Lung (tissue), 12 donors: ENCODE measurements around the gene ENOPH1. TPM values are rescaled to one million over a fixed set of nuclear protein-coding genes. Genes with fewer than 3 reads are reported as not detected.
"Not testable (repeated sequence)": the region's sequence is repeated elsewhere in the genome, so short reads cannot be mapped to it uniquely, and the experiment has no call there.

Experiments
- ATAC-seq: fragments of 200-7000 bp; cut with Tn5 transposase; one replicate; pipeline ENCODE4 v1.9.1; 2020; ENCODE audit warnings: moderate number of reproducible peaks; ENCODE audit not compliant: insufficient read depth, low FRiP score
- DNase-seq, 3 donors: peaks; one replicate each; pipeline ENCODE4 v3.0.0-alpha.2; 2013 to 2017
- H3K27ac ChIP-seq, 2 donors: one replicate each; pipeline ENCODE4 v1.5.1; 2013; ENCODE audit warnings: mild to moderate bottlenecking in 2 of 2, moderate library complexity in 2 of 2, control low read depth in 1 of 2, inconsistent platforms in 1 of 2, low read depth in 1 of 2, low read length in 1 of 2
- H3K27me3 ChIP-seq, 3 donors: one replicate each; pipeline ENCODE4 v1.5.1; 2013; ENCODE audit warnings: low read length in 2 of 3; ENCODE audit not compliant: control insufficient read depth in 3 of 3, insufficient read depth in 3 of 3
- H3K36me3 ChIP-seq, 4 donors: one replicate each; pipeline ENCODE4 v1.5.1; 2013; ENCODE audit warnings: low read length in 4 of 4, mild to moderate bottlenecking in 1 of 4, moderate library complexity in 1 of 4; ENCODE audit not compliant: control insufficient read depth in 4 of 4, insufficient read depth in 4 of 4
- H3K4me1 ChIP-seq, 5 donors: one replicate each; pipeline ENCODE4 v1.5.1; 2013; ENCODE audit warnings: low read length in 5 of 5, mild to moderate bottlenecking in 2 of 5, moderate library complexity in 1 of 5; ENCODE audit not compliant: control insufficient read depth in 5 of 5, insufficient read depth in 5 of 5
- H3K4me3 ChIP-seq: one replicate; pipeline ENCODE4 v1.5.1; 2013; ENCODE audit warnings: mild to moderate bottlenecking, control low read depth, moderate library complexity
- H3K9ac ChIP-seq, 2 donors: one replicate each; pipeline ENCODE4 v1.5.1; 2013; ENCODE audit warnings: low read length in 2 of 2, control low read depth in 1 of 2; ENCODE audit not compliant: insufficient read depth in 1 of 2
- H3K9me3 ChIP-seq, 4 donors: one replicate each; pipeline ENCODE4 v1.5.1; 2013; ENCODE audit warnings: low read length in 3 of 4, mild to moderate bottlenecking in 1 of 4, moderate library complexity in 1 of 4; ENCODE audit not compliant: control insufficient read depth in 4 of 4, insufficient read depth in 3 of 4
- WGBS, 2 donors: extraction: QIAGEN DNeasy Blood & Tissue Kit; methylation state at CpG; one replicate each; pipeline ENCODE4 v1.1.7; 2013; 5-methylcytosine and 5-hydroxymethylcytosine counted together
- polyA plus RNA-seq, 2 donors: library from polyadenylated mRNA; stranded (reverse); fragments of 200-250 nt; gene quantifications; one replicate each; pipeline ENCODE4 v1.2.1, GENCODE V29; 2013
- total RNA-seq, 2 donors: library from RNA; depleted of rRNA in 1 of 2; stranded (reverse); fragments of >200 nt in 1 of 2; gene quantifications; one replicate each; pipeline ENCODE4 v1.2.1, GENCODE V29; 2014 to 2021
- TF ChIP-seq, protein P1 (sequence below): IDR thresholded peaks from 2 replicates; pipeline ENCODE4 v1.5.1; 2012; ENCODE audit warnings: mild to moderate bottlenecking; ENCODE audit errors: control extremely low read depth, extremely low read depth
- donor health status: control.
- donor health status: control.
- donor health status: Bipolar disorder and iron deficiency.
- donor health status: healthy.
- donor health status: DM: yes; HTN: yes; CAD: no.

Gene ENOPH1
- total and polyA plus RNA-seq, 4 donors = 28.5 to 45.3 (median 34.0) TPM

DNA sequence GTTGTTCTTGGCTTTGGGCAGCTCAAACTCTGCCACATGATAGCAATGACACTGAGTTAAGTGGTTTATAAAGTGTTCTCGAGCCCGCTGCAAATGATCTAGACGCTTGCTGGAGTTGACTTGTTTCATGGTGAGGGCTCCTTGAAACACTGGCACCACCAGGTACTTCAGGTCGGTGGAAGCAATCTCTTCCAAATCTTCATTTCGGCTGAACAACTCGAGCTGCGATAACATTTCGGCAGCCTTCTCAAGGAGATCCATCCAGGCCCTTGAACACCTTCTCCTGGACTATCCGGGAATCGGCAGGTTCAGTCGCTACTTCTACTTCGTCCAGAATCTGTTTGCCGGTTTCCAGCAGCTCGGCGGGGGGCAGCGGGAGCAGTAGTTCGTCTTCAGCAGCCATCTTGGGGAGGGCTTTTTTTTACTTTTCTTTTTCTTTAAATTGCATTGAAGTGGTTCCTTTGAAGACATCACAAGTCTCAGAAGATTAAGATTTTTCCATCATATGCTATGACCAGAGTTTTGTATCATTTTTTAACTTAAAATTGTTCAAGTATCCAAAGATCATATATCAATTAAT, 28.1 kb upstream of the ENOPH1 start:
- Histone ChIP-seq H3K4me1 (no peaks in the 10 kb centered on the region), H3K27ac (no peak overlapping the region), H3K36me3 (no peaks in the 10 kb centered on the region), H3K4me3 (no peak overlapping the region), H3K9me3 (no peaks in the 10 kb centered on the region), H3K9ac (no peak overlapping the region), H3K27me3 (no peaks in the 10 kb centered on the region)
- DNase-seq = no peak
- TF ChIP-seq, protein P1, sequence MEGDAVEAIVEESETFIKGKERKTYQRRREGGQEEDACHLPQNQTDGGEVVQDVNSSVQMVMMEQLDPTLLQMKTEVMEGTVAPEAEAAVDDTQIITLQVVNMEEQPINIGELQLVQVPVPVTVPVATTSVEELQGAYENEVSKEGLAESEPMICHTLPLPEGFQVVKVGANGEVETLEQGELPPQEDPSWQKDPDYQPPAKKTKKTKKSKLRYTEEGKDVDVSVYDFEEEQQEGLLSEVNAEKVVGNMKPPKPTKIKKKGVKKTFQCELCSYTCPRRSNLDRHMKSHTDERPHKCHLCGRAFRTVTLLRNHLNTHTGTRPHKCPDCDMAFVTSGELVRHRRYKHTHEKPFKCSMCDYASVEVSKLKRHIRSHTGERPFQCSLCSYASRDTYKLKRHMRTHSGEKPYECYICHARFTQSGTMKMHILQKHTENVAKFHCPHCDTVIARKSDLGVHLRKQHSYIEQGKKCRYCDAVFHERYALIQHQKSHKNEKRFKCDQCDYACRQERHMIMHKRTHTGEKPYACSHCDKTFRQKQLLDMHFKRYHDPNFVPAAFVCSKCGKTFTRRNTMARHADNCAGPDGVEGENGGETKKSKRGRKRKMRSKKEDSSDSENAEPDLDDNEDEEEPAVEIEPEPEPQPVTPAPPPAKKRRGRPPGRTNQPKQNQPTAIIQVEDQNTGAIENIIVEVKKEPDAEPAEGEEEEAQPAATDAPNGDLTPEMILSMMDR = no peak
- no peak for ATAC-seq
- WGBS, 2 donors = 90 to 96% methylated on average over 17 of the region's 17 CpGs

DNA sequence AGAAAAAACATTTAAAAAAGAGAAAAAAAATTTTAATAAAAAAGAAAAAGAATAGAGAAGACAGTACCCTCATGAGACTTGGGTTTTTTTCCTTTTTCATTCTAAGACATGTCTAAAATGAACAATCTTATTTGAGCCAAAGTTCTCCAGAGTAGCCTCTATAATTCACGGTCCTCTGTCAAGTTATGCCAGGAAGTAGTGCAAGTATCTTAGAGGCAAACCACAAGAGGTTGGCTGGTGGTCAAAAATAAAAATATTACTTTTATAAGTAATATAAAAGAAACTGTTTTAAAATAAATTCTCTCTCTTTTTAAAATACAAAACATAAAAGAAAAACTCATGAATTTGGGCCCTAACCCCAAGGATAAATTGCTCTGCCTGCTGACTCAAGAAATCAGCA, 26.7 kb upstream of the ENOPH1 start:
- no peak overlapping the region for H3K27ac ChIP-seq
- H3K9me3 ChIP-seq = no peaks in the 10 kb centered on the region
- H3K4me3 ChIP-seq = no peak overlapping the region
- ATAC-seq = no peak
- WGBS, 2 donors = 29 to 47% methylated on average over 1 of the region's 1 CpG
- H3K36me3 ChIP-seq = no peaks in the 10 kb centered on the region
- H3K4me1 ChIP-seq = no peaks in the 10 kb centered on the region
- DNase-seq = no peak
- H3K9ac ChIP-seq = no peak overlapping the region
- no peaks in the 10 kb centered on the region for H3K27me3 ChIP-seq
- TF ChIP-seq, protein P1 = no peak

DNA sequence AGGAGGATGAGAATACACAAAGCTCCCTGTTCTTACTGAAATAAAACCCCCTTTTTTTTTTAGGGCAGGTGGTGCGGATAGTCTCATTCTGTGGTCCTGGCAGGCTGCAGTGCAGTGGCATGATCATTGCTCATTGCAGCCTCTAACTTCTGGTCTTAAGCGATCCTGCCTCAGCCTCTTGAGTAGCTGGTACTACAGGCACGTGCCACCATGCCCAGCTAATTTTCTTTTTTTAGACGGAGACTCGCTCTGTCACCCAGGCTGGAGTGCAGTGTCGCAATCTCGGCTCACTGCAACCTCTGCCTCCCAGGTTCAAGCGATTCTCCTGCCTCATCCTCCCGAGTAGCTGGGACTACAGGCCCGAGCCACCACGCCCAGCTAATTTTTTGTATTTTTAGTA, 15.3 kb upstream of the ENOPH1 start:
- H3K27ac ChIP-seq, ATAC-seq, H3K9me3 ChIP-seq, H3K4me3 ChIP-seq, H3K9ac ChIP-seq, H3K4me1 ChIP-seq, H3K36me3 ChIP-seq, DNase-seq, H3K27me3 ChIP-seq: not testable (repeated sequence)
- WGBS, 2 donors = 86 to 91% methylated on average over 11 of the region's 11 CpGs

DNA sequence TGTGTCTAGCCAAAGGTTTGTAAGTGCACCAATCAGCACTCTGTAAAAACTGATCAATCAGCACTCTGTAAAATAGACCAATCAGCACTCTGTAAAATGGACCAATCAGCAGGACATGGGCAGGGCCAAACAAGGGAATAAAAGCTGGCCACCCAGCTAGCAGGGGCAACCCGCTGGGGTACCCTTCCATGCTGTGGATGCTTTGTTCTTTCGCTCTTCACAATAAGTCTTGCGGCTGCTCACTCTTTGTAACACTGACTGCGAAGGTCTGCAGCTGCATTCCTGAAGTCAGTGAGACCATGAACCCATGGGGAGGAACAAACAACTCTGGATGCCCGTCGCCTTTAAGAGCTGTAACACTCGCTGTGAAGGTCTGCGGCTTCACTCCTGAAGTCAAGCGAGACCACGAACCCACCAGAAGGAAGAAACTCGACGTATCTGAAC, 14.4 kb upstream of the ENOPH1 start:
- WGBS, 2 donors = 85 to 89% methylated on average over 12 of the region's 12 CpGs
- Histone ChIP-seq H3K4me1 (no peaks in the 10 kb centered on the region), H3K27me3 (no peaks in the 10 kb centered on the region), H3K36me3 (no peaks in the 10 kb centered on the region), H3K9ac (no peak overlapping the region), H3K9me3 (no peaks in the 10 kb centered on the region), H3K4me3 (no peak overlapping the region), H3K27ac (no peak overlapping the region)
- no peak for ATAC-seq
- no peak for DNase-seq
- TF ChIP-seq, protein P1 = no peak
